RKO (cell line): ENCODE results near the gene CDC42EP5.
A peak's percentile ranks its signal among the peaks of the same experiment; 100 is the strongest.
"Not testable (repeated sequence)": the region's sequence is repeated elsewhere in the genome, so short reads cannot be mapped to it uniquely, and the experiment has no call there.

Experiments used
- DNase-seq: peaks from one replicate; pipeline ENCODE4 v3.0.0-alpha.2; 2016; ENCODE audit warnings: low spot score

Gene CDC42EP5, protein sequence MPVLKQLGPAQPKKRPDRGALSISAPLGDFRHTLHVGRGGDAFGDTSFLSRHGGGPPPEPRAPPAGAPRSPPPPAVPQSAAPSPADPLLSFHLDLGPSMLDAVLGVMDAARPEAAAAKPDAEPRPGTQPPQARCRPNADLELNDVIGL

GRCh38 chr19:54473071-54473891, at the start of gene CDC42EP5:
Gene CDC42EP5 (minus strand): TSS chr19:54473296. CDS start chr19:54465547, 7,749 bp downstream.
- no peak for DNase-seq

- DNase-seq, result no peak
Observed at GRCh38 chr19:54521860-54522513, 48.9 kb upstream of the CDC42EP5 start.

DNA sequence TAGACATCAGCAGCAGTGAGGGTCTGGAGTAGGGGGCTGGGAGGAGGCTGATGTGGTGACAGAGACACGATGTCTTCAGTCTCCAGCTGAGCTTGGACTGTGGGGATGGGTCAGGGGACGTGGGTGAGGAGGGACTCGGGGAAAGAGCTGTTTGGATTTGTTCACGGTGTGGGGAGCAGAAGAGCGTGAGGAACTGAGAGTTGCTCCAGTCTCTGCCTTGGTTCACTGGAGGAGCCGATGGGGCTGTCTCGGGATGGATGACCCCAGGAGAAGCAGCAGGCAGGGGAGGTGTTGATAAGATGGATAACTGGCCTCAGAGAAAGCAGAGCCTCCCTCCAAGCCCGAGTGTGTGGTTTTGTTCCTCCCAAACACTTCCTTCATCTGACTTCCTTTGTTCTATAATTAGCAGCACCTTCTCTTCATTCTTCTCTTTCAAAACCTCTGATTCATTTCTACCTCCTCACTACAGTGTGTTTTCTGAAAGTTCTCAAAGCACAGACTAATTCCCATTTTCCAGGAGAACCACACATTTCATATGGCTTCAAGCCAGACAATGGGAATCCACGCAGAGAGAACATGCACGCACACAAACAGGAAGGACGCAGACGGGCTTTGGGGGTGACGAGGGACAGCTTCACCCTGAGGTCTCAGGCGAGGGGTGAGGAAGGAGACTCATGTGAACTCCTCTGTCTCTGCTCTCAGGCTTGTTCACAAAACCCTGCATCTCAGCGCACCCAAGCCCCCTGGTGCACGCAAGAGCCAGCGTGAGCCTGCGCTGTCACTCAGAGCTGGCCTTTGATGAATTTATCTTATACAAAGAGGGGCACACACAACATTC, 48.1 kb upstream of the CDC42EP5 start:
- DNase-seq, result no peak

DNA sequence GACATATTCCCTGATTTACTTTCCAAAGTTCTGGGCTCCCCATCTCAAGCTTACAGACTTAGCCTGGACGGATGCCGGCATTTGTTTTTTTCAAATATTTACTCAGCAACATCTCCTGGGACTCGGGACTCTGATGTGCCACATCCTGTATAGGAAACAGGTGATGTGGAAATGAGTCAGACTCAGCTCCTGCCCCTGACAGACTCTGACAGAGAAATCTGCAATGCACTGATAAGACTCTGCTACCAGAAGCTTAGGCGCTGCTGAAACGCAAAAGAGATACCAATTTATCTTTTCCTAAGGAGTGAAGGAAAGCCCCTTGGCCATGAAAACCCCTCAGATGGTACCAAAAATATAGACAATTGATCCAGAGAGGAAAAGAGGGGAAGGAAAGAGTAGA, 45.7 kb upstream of the CDC42EP5 start:
- peak; percentile 82 for DNase-seq

DNA sequence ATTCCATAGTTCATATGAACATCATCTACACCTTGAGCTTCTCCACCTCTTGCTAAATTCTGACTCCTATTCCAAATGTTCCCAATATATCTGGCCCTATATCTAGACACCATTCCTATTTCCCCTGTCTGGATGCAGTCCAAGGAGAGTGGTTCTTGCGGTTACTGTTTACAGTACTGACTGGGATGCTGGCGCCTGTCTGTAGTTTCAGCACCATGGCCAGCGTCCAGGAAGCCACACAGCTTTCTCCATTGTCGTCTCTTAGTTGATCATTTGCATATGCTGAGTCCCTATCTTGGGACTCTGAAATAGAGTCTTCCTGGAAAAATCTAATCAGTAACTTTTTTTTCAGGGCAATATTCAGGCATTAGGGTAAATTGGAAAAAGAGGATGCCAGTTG, 44.4 kb upstream of the CDC42EP5 start:
- DNase-seq, result peak; percentile 80

- DNase-seq, result no peak
Observed at GRCh38 chr19:54515156-54515555, 42.1 kb upstream of the CDC42EP5 start.

DNA sequence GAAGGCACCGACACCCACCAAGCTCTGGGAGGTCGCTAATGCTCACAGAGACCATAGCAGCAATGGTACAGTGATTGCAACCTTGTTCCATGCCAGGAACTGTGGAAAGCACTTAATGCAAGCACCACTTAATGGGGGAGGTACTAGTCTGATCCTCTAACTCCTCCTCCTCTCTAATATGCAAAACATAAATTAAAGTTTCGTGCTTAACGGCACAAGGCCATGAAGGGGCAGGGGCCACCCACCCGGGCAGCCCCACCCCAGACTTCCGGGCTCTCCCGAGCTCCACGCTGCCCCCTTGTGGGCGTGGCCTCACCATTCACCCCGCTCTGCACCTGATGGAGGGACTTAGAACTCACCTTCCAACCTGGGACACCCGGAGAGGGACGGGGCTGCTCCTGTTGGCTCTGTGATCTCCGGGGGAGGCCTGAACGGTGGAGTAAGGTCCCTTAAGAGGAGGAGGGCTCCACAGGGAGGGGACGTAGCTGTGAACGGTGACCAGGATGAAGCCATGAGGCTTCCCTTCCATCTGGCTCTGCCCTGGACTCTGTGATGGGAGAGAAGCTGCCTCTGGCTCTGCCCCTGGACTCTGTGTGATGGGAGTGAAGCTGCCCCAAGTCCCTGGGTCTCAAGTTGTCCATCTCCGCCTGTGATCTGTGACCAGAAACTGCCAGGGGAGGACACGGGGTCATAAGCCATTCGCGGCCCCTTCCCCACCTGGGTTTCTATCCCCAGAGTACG, 36.3 kb upstream of the CDC42EP5 start:
- not testable (repeated sequence) for DNase-seq

DNA sequence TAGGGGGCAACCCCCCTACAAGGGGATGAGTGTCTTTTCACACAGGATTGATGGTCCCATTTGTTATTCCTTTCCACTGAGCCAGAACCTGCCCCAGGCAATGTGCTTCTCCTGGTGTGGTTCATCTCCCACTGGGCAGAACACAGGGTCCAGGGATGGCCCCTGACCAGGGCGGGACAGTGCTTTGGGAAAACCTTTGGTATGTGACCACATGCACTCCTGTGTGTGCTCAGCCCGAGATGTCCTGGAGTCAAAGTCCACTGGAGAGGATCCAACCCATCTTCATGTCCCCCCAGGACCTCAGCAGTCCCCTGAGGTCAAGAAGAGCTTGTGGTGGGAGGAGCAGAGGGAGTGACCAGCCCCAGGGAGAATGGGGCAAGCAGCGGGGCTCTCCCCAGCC, 35.4 kb upstream of the CDC42EP5 start:
- not testable (repeated sequence) for DNase-seq

- no peak for DNase-seq
Observed at GRCh38 chr19:54507824-54508223, 34.7 kb upstream of the CDC42EP5 start.

GRCh38 chr19:54507038-54507717, 34.1 kb upstream of the CDC42EP5 start:
- not testable (repeated sequence) for DNase-seq

- no peak for DNase-seq
Observed at GRCh38 chr19:54506079-54506478, 33.0 kb upstream of the CDC42EP5 start.

- not testable (repeated sequence) for DNase-seq
Observed at GRCh38 chr19:54505542-54505941, 32.4 kb upstream of the CDC42EP5 start.

- DNase-seq, result no peak
Observed at GRCh38 chr19:54502518-54503048, 29.5 kb upstream of the CDC42EP5 start, which contains the start of gene LAIR2. Gene LAIR2 (plus strand): TSS chr19:54502831. CDS start chr19:54502919, 88 bp downstream.

DNA sequence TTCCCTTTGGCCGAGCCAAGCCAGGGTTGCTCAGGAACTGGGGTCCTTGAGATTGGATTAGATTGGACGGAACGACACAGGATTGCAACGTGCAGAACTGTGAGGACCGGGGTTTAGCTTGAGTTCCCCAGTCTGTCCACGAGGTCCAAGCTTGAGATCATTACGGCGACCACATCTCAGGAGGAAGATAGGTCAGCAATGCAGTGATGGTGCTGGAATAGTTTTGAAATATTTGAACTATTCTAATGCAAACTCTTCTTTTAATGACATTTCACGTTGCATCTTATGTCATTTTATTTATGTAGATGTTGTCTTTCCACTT, 25.3 kb upstream of the CDC42EP5 start:
- DNase-seq, result not testable (repeated sequence)

DNA sequence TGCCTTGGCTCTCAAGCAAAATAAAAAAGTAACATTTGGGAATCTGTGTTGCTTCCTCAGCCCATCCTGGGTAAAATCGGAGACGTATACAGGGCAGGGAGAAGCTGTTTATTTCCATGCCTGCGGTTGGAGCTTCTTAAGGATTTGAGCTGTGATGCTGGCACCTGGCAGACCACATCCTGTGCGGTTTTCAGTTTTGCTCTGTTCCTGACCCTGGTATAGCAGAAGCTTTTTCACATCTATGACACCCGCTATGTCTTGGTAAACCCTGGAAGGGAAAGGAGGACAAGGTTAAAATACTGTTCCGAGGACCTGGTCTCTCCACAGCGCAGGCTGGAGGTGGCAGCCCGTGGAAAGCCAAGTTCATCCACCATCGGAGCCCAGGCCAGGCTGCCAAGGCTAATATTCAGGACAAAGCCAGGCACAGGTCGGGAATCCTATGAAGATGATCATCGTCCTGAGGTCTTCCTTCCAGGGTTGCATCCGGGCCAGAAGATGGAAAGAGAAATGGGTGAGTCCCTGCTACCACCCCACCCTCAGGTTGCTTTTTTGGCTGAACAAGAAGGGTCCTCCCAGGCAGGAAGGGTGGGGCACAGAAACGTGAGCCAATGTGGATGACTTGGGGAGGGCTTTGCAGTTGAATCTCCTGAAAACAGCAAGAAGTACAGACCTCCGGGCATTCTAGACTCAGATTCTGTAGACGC, 24.8 kb upstream of the CDC42EP5 start:
- DNase-seq, result not testable (repeated sequence)

DNA sequence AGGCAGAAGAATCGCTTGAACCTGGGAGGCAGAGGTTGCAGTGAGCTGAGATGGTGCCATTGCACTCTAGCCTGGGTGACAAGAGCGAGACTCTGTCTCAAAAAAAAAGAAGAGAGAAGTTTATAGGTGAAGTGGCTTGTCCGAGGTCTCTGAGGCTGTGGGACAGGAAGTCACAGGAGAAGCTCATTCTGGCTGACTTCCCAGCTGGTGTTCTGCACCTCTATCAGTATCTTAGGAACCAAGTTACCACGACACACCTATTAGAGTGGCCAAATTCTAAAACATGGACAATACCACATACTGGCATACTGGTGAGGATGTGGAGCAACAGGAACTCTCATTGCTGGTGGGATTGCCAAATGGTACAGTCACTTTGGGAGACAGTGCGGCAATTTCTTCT, 22.2 kb upstream of the CDC42EP5 start:
- not testable (repeated sequence) for DNase-seq

GRCh38 chr19:54493967-54494585, 21.0 kb upstream of the CDC42EP5 start:
- DNase-seq, result no peak

- not testable (repeated sequence) for DNase-seq
Observed at GRCh38 chr19:54493056-54493455, 20.0 kb upstream of the CDC42EP5 start.

GRCh38 chr19:54492568-54492967, 19.5 kb upstream of the CDC42EP5 start:
- no peak for DNase-seq
